ENCODE data around the gene CORO7.

- TF ChIP-seq GATA2 (IDR thresholded peaks at IDR 0.05; ENCODE audit: low read depth, low read length) (no peak), GATA3 (IDR thresholded peaks at IDR 0.05; ENCODE audit: low read depth, low read length) (no peak)
These were observed 65.4 kb downstream of the CORO7 start, which contains the start of gene PAM16 for GRCh38 chr16:4350787-4351659.

All from SH-SY5Y (cell line).